ENCODE results near the gene SRPK2.

The SRPK2 gene

GRCh38 chr7:105136221-105136620, 252.5 kb downstream of the SRPK2 start:
- Histone ChIP-seq H3K4me3 (no peak overlapping the region), H3K27ac (no peak overlapping the region)
- no peak for TF ChIP-seq CTCF (IDR thresholded peaks at IDR 0.05)

GRCh38 chr7:105133986-105134655, 254.6 kb downstream of the SRPK2 start:
- no peak for TF ChIP-seq CTCF (IDR thresholded peaks at IDR 0.05)
- H3K27ac ChIP-seq, result no peak overlapping the region
- H3K4me3 ChIP-seq, result no peak overlapping the region
- DNase-seq (ENCODE audit: low spot score), result no peak

More at GRCh38 chr7:105136221-105136620, 252.5 kb downstream of the SRPK2 start:
- DNase-seq (ENCODE audit: low spot score), result no peak

GRCh38 chr7:105133358-105133757, 255.4 kb downstream of the SRPK2 start:
- no peak for DNase-seq (ENCODE audit: low spot score)
- Histone ChIP-seq H3K4me3 (no peak overlapping the region), H3K27ac (no peak overlapping the region)
- TF ChIP-seq CTCF (IDR thresholded peaks at IDR 0.05), result no peak

- no peak overlapping the region for H3K27ac ChIP-seq
- no peak overlapping the region for H3K4me3 ChIP-seq
- no peak for DNase-seq (ENCODE audit: low spot score)
- no peak for TF ChIP-seq CTCF (IDR thresholded peaks at IDR 0.05)
Observed at GRCh38 chr7:105132835-105133234, 255.9 kb downstream of the SRPK2 start.

DNA sequence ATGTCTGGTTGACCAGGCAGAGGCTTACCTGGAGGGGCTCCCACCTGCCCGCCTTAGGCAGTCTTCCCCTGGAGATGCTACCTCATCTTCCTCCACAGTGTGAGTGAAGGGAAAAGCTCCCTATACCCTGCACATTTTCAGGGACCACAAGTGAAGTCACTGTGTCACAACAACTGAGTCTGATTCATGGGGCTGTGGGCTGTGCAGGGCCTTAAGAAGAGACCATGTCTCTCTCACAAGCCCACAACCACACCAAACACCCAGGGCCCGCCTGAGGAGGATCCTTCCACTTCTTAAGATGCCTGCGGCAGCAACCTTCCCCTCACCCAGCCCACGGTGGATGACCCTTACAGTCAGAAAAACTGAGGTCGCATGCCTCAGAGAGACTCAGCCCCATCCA, 256.4 kb downstream of the SRPK2 start:
- no peak for DNase-seq (ENCODE audit: low spot score)
- Histone ChIP-seq H3K27ac (no peak overlapping the region), H3K4me3 (no peak overlapping the region)
- TF ChIP-seq CTCF (IDR thresholded peaks at IDR 0.05), result no peak

GRCh38 chr7:105131890-105132289, 256.8 kb downstream of the SRPK2 start:
- TF ChIP-seq CTCF (IDR thresholded peaks at IDR 0.05), result no peak
- DNase-seq (ENCODE audit: low spot score), result no peak

DNA sequence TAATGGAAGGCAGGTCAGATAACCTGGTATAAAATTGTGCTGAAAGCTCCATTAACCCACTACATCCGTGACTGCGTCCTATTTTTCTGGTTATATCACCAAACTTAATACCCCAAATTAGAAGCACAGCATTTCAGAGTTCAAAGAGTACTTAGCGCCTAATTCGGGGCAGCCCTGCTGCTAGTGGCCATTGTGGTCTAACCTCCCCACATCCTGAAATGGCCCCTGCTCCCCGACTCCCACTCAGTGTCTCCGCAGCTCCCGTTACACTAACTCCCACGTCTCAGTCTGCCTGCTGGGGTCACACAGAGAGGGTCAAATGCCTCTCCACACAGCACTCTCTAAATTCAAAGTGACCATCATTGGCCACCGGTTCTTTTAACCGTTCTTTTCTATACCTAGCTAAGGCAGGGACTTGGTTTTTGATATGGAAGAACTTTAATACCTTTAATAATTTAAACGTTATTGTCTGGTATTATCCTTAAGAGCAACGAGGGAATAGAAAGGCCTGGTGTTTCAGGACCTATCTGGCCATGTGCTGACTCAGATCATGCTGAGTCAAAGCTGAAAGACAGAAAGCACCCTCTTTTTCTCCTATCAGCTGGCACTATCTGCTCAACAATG, 257.6 kb downstream of the SRPK2 start:
- DNase-seq (ENCODE audit: low spot score), result no peak
- TF ChIP-seq CTCF (IDR thresholded peaks at IDR 0.05), result no peak
- H3K4me3 ChIP-seq, result no peak overlapping the region
- no peak overlapping the region for H3K27ac ChIP-seq

More at GRCh38 chr7:105131890-105132289, 256.8 kb downstream of the SRPK2 start:
- no peak overlapping the region for H3K27ac ChIP-seq
- H3K4me3 ChIP-seq, result no peak overlapping the region

All from coronary artery (tissue), 2 donors.